Measurements from ENCODE around the gene IL17RA.

GRCh38 chr22:17095538-17095937 lies 10.7 kb downstream of the IL17RA start:
- TF ChIP-seq POLR2A (IDR thresholded peaks at IDR 0.05; ENCODE audit: low read length), result no peak
- no peak for TF ChIP-seq GATA1 (IDR thresholded peaks at IDR 0.05; ENCODE audit: low read depth, low read length)

Measured in erythroblast (primary cell).